HG03575 (cell line): ENCODE results near the gene DCAF6.

Experiments used
- ATAC-seq: cut with Tn5 transposase; IDR thresholded peaks from one replicate; pipeline ENCODE4 v1.9.1; 2021; ENCODE audit not compliant: unreplicated experiment, insufficient number of reproducible peaks, low FRiP score; ENCODE audit errors: extremely low read depth

The DCAF6 gene

DNA sequence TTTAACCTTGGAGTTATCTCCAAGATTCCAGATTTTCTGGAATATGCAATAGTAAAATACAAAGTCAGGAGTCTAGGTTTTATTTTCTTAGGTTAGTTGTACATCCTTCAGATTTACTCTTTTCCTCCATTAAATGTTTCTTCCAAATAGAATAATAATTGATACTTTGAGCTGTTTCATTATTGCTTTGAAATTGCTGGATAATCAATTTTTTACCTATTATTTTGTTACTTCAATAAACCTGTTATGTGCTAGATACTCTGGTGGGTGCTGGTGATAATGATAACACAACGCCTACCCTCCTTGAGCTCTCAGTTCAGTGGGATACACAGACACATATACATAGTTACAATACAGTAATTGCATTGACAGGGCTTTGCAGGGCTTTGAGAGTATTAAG is 120.9 kb downstream of the DCAF6 start:
- no peak for ATAC-seq

- ATAC-seq = no peak
Measured at GRCh38 chr1:168057921-168058320, 121.4 kb downstream of the DCAF6 start.

- no peak for ATAC-seq
Measured at GRCh38 chr1:168064216-168064615, 127.7 kb downstream of the DCAF6 start.

- no peak for ATAC-seq
Measured at GRCh38 chr1:168065506-168065905, 129.0 kb downstream of the DCAF6 start.

DNA sequence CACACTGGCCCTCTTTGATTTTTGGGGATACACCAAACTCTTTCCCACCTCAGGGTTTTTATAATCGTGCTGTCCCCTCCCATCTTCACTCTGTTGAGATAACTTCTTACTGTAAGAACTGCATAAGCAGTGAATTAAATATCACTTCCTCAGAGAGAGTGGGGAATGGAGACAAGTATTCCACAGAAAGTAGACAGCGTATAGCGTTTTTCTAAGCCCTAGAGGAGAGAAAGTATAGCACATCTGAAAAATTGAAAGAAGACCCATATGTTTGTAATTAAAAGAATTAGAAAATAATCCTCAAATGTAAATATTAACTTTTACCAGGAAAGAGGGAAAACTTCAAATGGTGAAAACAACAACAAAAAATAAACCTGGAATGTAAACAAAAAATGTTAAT is 132.9 kb downstream of the DCAF6 start:
- no peak for ATAC-seq

DNA sequence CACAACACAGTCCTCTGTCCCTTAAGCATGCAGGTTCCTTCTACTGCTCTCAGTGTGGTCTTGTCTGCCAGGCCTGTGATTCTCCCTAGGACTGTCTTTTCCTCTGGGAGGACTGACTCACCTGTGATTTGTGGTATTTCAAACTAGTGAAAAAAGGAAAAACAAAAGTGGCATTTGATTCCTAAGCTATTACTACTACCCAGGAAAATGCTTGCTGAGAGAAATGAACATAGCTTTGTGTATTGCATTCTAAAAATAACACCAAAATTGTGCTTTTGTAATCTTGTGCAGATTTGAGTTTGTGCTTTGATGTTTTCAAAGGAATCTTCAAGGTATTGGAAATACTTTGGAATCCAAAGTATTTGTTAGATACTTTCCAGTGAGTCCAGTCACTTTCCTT is 143.3 kb downstream of the DCAF6 start:
- ATAC-seq = no peak

- ATAC-seq = no peak
Measured at GRCh38 chr1:168081373-168082007, 145.0 kb downstream of the DCAF6 start.

- ATAC-seq = peak; percentile 88
Measured at GRCh38 chr1:168082008-168082876, 145.8 kb downstream of the DCAF6 start.

- no peak for ATAC-seq
Measured at GRCh38 chr1:168083456-168084325, 147.2 kb downstream of the DCAF6 start.

- no peak for ATAC-seq
Measured at GRCh38 chr1:168084396-168085231, 148.1 kb downstream of the DCAF6 start.

GRCh38 chr1:168085401-168085872 is 149.0 kb downstream of the DCAF6 start:
- ATAC-seq = no peak

GRCh38 chr1:168086438-168086837 is 150.0 kb downstream of the DCAF6 start:
- ATAC-seq = no peak

- no peak for ATAC-seq
Measured at GRCh38 chr1:168087696-168088095, 151.2 kb downstream of the DCAF6 start.

- no peak for ATAC-seq
Measured at GRCh38 chr1:168088511-168089325, 152.2 kb downstream of the DCAF6 start.

DNA sequence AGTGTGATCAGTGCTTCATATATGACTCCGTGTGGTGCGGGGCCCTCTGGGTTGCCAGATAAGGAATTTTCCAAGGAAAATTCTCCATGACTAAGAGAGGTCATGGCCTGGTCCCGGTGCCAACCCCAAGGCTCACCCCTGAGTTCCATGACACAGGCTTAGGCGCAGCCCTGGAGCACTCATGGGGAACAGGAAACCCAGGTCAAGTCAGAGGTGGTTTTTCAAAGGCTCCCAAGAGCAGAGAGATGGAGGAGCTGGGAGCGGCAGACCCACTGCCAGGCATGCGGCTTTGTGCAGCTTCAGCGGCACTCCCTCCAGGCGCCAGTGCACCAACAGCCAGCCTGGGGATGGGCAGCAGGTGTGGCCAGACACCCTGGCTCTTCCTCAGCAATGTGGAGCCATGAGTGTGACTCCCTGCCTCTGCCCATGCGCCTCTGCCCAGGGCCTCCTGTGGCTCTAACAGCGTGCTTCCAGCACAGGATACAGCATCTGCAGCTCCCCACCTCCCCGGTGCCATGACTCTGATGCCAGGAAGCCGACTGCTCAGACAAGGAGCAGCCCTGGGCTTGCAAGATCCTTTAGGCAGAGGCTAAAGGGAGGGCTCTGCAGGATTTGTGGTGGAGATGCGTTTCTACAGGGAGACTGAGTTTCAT is 153.0 kb downstream of the DCAF6 start:
- ATAC-seq = no peak

GRCh38 chr1:168089979-168090337 is 153.5 kb downstream of the DCAF6 start:
- ATAC-seq = no peak

- ATAC-seq = no peak
Measured at GRCh38 chr1:168090395-168090794, 153.9 kb downstream of the DCAF6 start.
